Gastroesophageal sphincter (tissue), 4 donors: ENCODE results near the gene EXOC3L2. TPM values are rescaled to one million over a fixed set of nuclear protein-coding genes. Genes with fewer than 3 reads are reported as not detected.

Experiments used
- ATAC-seq: fragments of 150-250 bp; one replicate; pipeline ENCODE4 v1.9.1; 2016; ENCODE audit warnings: mild to moderate bottlenecking, moderate library complexity
- H3K27ac ChIP-seq, 4 donors: fragments of 200-600 bp; sonication (generic) in 3 of 4; 1 replicate in 3 of 4; 2 replicates in 1 of 4; pipeline ENCODE4 v1.5.1; 2016 to 2019
- H3K27me3 ChIP-seq: fragments of 200-600 bp; sonication (generic); one replicate; pipeline ENCODE4 v1.5.1; 2019
- H3K36me3 ChIP-seq, 2 donors: fragments of 200-600 bp; sonication (generic); one replicate each; pipeline ENCODE4 v1.5.1; 2019; ENCODE audit warnings: control low read depth in 1 of 2
- H3K4me1 ChIP-seq, 3 donors: fragments of 200-600 bp; sonication (generic); 1 replicate in 2 of 3; 2 replicates in 1 of 3; pipeline ENCODE4 v1.5.1; 2016 to 2019; ENCODE audit warnings: control low read depth in 2 of 3
- H3K4me3 ChIP-seq, 2 donors: fragments of 200-600 bp; sonication (generic); one replicate each; pipeline ENCODE4 v1.5.1; 2019; ENCODE audit warnings: mild to moderate bottlenecking in 1 of 2, moderate library complexity in 1 of 2
- H3K9me3 ChIP-seq, 3 donors: fragments of 200-600 bp; sonication (generic); one replicate each; pipeline ENCODE4 v1.5.1; 2017 to 2019; ENCODE audit warnings: control low read depth in 2 of 3
- EP300 ChIP-seq: sonication (generic); formaldehyde crosslinking; IDR thresholded peaks from one replicate; pipeline ENCODE4 v1.6.1; 2017; ENCODE audit warnings: antibody characterized with exemption, mild to moderate bottlenecking
- POLR2A ChIP-seq, 2 donors: fragments of 450-650 bp; IDR thresholded peaks; one replicate each; pipeline ENCODE4 v1.6.1; 2017; ENCODE audit warnings: antibody characterized with exemption in 2 of 2, mild to moderate bottlenecking in 2 of 2, moderate library complexity in 1 of 2
- POLR2AphosphoS5 ChIP-seq: sonication (generic); formaldehyde crosslinking; IDR thresholded peaks from one replicate; pipeline ENCODE4 v1.6.1; 2017; ENCODE audit warnings: antibody characterized with exemption
- WGBS, 2 donors: methylation state at CpG; one replicate each; pipeline ENCODE4 v1.1.5; 2018; ENCODE audit warnings: low coverage in 1 of 2; 5-methylcytosine and 5-hydroxymethylcytosine counted together
- total RNA-seq, 4 donors: library from RNA; depleted of rRNA; stranded (reverse); fragments of >200 nt; gene quantifications; one replicate each; pipeline ENCODE4 v1.1.0, GENCODE V29; 2016
- TF ChIP-seq, protein P1 (sequence below), 4 experiments: fragments of 200-600 bp in 2 of 4; fragments of 450-650 bp in 2 of 4; sonication (generic) in 1 of 4; IDR thresholded peaks; one replicate each; pipeline ENCODE4 v1.5.1; 2017 to 2019; ENCODE audit warnings: antibody characterized with exemption in 4 of 4, mild to moderate bottlenecking in 2 of 4, moderate library complexity in 2 of 4

EXOC3L2 gene
- total RNA-seq, 4 donors from 2014 or later: 1.2 to 2.9 (median 2.0) TPM

DNA sequence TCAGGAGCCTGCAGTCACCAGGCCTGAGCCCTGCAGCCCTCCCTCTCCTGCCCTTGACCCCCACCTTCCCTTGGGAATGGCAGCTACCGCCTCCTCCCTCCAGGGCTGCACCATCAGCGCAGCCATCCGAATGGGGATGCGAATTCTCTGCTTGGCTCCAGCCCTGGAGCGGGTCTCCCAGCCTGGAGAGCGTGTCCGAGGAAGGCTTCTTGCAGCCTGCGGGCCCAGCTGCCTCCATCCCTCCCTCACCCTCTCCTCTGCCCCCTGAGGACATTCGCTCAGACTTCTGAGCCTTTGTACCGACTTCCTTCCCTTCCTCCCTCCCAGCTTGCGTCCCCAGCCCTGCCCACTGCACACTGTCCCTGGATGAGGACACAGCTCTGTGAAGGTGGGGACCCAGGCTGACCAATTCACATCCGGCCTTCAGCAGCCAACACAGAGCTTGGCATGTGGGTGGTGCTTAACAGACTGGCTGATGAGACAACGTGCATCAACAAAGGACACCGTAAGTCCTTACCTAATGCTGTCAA, 78.4 kb downstream of the EXOC3L2 start:
- peaks cover 0 to 27% (median 0%) of the 10 kb centered on the region in 3 donors for H3K4me1 ChIP-seq
- H3K36me3 ChIP-seq: peaks cover 0 to 7% of the 10 kb centered on the region in 2 donors
- no peak overlapping the region for H3K27ac ChIP-seq
- TF ChIP-seq, protein P1, sequence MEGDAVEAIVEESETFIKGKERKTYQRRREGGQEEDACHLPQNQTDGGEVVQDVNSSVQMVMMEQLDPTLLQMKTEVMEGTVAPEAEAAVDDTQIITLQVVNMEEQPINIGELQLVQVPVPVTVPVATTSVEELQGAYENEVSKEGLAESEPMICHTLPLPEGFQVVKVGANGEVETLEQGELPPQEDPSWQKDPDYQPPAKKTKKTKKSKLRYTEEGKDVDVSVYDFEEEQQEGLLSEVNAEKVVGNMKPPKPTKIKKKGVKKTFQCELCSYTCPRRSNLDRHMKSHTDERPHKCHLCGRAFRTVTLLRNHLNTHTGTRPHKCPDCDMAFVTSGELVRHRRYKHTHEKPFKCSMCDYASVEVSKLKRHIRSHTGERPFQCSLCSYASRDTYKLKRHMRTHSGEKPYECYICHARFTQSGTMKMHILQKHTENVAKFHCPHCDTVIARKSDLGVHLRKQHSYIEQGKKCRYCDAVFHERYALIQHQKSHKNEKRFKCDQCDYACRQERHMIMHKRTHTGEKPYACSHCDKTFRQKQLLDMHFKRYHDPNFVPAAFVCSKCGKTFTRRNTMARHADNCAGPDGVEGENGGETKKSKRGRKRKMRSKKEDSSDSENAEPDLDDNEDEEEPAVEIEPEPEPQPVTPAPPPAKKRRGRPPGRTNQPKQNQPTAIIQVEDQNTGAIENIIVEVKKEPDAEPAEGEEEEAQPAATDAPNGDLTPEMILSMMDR (IDR thresholded peaks at IDR 0.05): no peak
- TF ChIP-seq POLR2AphosphoS5 (no peak), POLR2A (IDR thresholded peaks at IDR 0.05) (no peak), EP300 (no peak)
- H3K9me3 ChIP-seq: no peaks in the 10 kb centered on the region
- 30 to 57% methylated on average over 2 to 8 of the region's 14 CpGs for WGBS, 2 donors
- H3K27me3 ChIP-seq: peaks cover 16% of the 10 kb centered on the region
- ATAC-seq: peak; percentile 35
- H3K4me3 ChIP-seq: no peak overlapping the region

DNA sequence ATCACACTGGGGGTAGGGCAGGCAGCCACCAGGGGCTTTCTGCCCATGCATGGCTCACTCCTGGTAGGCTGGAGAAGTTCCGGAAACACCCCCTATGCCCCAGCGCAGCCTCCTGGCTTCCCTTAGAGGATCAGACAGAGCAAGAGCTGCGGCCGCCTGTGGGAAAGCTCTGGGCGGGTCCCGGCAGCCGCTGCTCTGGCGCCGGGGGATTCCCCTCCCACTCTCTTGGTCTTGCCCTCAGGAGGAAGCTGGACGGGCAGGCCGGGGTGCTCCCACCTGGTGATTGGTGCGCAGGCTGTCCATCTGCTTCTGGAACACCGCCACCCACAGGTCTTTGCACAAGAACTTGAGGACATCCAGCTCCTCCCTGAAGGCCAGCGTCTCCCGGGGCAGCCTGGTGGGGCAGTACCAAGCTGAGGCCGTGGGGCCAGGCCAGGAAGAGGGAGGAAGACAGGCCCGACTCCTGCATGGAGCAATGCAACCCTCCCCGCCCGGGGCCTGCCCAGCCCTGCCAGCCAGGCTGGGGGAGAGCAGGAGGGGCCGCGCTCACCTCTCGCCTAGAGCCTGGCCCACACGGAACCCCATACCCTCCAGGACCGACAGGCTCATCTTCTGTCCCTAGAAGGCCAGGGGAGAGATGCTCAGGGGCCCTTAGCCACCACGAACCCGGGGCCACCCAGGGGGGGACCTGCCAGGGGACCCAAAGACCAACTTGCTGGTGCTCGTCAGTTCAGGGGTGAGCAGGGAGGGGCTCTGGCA, 80.5 kb downstream of the EXOC3L2 start:
- TF ChIP-seq POLR2A (IDR thresholded peaks at IDR 0.05) (no peak), EP300 (no peak), POLR2AphosphoS5 (no peak)
- TF ChIP-seq, protein P1 (IDR thresholded peaks at IDR 0.05): no peak
- ATAC-seq: peak; percentile 36
- H3K27ac ChIP-seq: no peak overlapping the region

DNA sequence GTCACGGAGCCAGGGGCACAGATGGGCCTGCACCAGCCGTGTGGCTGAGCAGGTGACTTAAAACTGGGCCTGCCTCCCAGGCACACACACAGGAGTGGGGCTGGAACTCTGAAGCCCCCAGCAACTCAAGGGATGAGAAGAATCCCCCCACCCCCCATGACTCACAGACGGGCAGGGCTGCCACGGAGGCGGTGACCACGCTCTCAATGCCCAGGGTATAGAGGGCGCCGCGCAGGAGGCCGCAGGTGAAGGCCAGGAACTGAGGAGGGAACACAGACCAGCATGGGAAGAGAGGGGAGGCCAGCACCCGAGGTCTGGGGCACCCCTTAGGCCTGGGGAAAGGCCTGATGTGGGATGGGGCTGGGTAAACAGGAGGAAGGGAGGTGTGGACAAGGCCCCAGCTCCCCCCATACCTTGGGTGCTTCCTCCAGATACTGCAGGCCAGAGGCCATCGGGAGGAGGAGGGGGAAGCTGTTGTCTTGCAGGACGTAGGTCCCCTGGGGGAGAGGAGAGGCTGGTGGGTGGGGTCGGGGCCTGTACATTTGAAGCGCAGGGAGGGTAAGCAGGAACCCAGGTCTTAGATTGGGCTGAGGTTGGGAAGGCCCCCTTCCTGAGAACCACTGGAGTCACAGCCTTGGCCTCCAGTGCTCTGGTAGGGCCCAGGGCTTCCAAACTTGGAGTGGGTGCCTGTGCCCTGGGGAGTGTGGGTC, 81.3 kb downstream of the EXOC3L2 start:
- Histone ChIP-seq H3K4me3 (no peak overlapping the region), H3K9me3 (no peaks in the 10 kb centered on the region), H3K4me1 (peaks cover 0 to 14% (median 0%) of the 10 kb centered on the region in 3 donors), H3K27me3 (peaks cover 44% of the 10 kb centered on the region), H3K27ac (no peak overlapping the region), H3K36me3 (peaks cover 0 to 1% of the 10 kb centered on the region in 2 donors)
- WGBS, 2 donors: 67 to 80% methylated on average over 1 to 2 of the region's 15 CpGs
- TF ChIP-seq POLR2A (IDR thresholded peaks at IDR 0.05) (no peak), EP300 (no peak), POLR2AphosphoS5 (no peak)
- TF ChIP-seq, protein P1 (IDR thresholded peaks at IDR 0.05): no peak
- no peak for ATAC-seq

More for the DNA sequence above, 80.5 kb downstream of the EXOC3L2 start:
- peaks cover 0 to 14% (median 0%) of the 10 kb centered on the region in 3 donors for H3K4me1 ChIP-seq
- H3K4me3 ChIP-seq: no peak overlapping the region
- no CpG with 5 or more reads among the region's 27 CpGs for WGBS, 2 donors
- peaks cover 0 to 7% of the 10 kb centered on the region in 2 donors for H3K36me3 ChIP-seq
- H3K27me3 ChIP-seq: peaks cover 36% of the 10 kb centered on the region
- H3K9me3 ChIP-seq: no peaks in the 10 kb centered on the region

DNA sequence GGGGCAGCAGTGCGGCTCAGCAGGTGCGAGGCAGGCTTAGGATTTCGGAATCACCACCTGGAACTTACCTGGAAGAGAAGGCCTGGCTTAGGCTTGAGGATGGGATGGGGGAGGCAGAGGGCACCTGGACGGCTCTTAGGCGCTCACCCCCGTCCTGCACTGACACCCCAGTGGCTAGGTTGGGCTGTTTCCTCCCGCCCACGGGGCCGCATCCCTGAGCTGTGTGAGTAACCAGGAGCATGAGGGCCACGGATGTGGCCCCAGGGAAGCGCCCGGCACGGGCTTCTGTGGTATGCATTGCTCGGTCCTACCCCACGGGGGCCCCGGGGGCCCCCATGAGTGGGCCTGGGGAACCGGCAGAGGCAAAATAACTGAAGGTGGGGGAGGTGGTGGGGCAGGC, 82.1 kb downstream of the EXOC3L2 start:
- no peak for TF ChIP-seq POLR2A (IDR thresholded peaks at IDR 0.05)
- no peak for TF ChIP-seq POLR2AphosphoS5
- TF ChIP-seq EP300: no peak
- TF ChIP-seq, protein P1 (IDR thresholded peaks at IDR 0.05): no peak
- peaks cover 52% of the 10 kb centered on the region for H3K27me3 ChIP-seq
- H3K27ac ChIP-seq: no peak overlapping the region
- H3K36me3 ChIP-seq: no peaks in the 10 kb centered on the region
- ATAC-seq: no peak
- no peaks in the 10 kb centered on the region for H3K9me3 ChIP-seq
- WGBS, 2 donors: no CpG with 5 or more reads among the region's 17 CpGs
- peaks cover 0 to 14% (median 0%) of the 10 kb centered on the region in 3 donors for H3K4me1 ChIP-seq
- no peak overlapping the region for H3K4me3 ChIP-seq
